SU-DHL-6 (cell line): ENCODE data around the gene TAS2R46.

Experiments used
- H2AFZ ChIP-seq: fragments of 200-600 bp; sonication (generic); 2 replicates; pipeline ENCODE4 v1.6.1; 2014; ENCODE audit warnings: low read depth, mild to moderate bottlenecking, moderate library complexity, mixed read lengths, antibody characterized with exemption, low read length; ENCODE audit not compliant: severe bottlenecking
- H3F3A ChIP-seq: fragments of 200-600 bp; shearing (Covaris generic); 2 replicates; pipeline ENCODE4 v1.6.0; 2016; ENCODE audit warnings: antibody characterized with exemption, mild to moderate bottlenecking; ENCODE audit not compliant: insufficient read depth
- H3K27ac ChIP-seq: fragments of 200-600 bp; sonication (generic); 2 replicates; pipeline ENCODE4 v1.5.1; 2016; ENCODE audit warnings: low read depth, mild to moderate bottlenecking, low read length, moderate library complexity, mixed read lengths
- H3K27me3 ChIP-seq: fragments of 200-600 bp; sonication (generic), shearing (Covaris generic); 2 replicates; pipeline ENCODE4 v1.6.0; 2014; ENCODE audit warnings: mild to moderate bottlenecking, low read length
- H3K36me3 ChIP-seq: fragments of 200-600 bp; sonication (generic); 2 replicates; pipeline ENCODE4 v1.6.1; 2014; ENCODE audit warnings: mild to moderate bottlenecking, low read length, mixed read lengths
- H3K4me2 ChIP-seq: fragments of 300-600, 200-600 bp; shearing (Covaris generic), sonication (generic); 2 replicates; pipeline ENCODE4 v1.6.0; 2014; ENCODE audit warnings: low read length, low read depth, mild to moderate bottlenecking; ENCODE audit not compliant: poor library complexity, severe bottlenecking
- H3K4me3 ChIP-seq: fragments of 200-600 bp; sonication (generic); 2 replicates; pipeline ENCODE4 v1.5.1; 2014; ENCODE audit warnings: antibody characterized with exemption, low read length, mild to moderate bottlenecking, mixed read lengths; ENCODE audit not compliant: insufficient read depth, poor library complexity, severe bottlenecking
- H3K79me2 ChIP-seq: fragments of 200-600 bp; sonication (generic); 2 replicates; pipeline ENCODE4 v1.6.1; 2014; ENCODE audit warnings: mild to moderate bottlenecking, low read length, moderate library complexity; ENCODE audit not compliant: insufficient read depth
- H3K9ac ChIP-seq: fragments of 200-600 bp; sonication (generic); 2 replicates; pipeline ENCODE4 v1.7.0; 2014; ENCODE audit warnings: mild to moderate bottlenecking, low read length
- H3K9me2 ChIP-seq: fragments of 200-600 bp; sonication (generic); replicated peaks from 2 replicates; pipeline ENCODE4 v1.6.1; 2014; ENCODE audit warnings: low read length; ENCODE audit not compliant: insufficient read depth
- H3K9me3 ChIP-seq: fragments of 200-600 bp; sonication (generic); 2 replicates; pipeline ENCODE4 v1.6.1; 2014; ENCODE audit warnings: low read length, mixed read lengths; ENCODE audit not compliant: insufficient read depth
- H4K20me1 ChIP-seq: fragments of 200-600 bp; sonication (generic); 2 replicates; pipeline ENCODE4 v1.6.1; 2014; ENCODE audit warnings: low read depth, mild to moderate bottlenecking, antibody characterized with exemption, low read length, moderate library complexity, mixed read lengths
- CTCF ChIP-seq: fragments of 200-600 bp; sonication (generic); IDR thresholded peaks from one replicate; pipeline ENCODE4 v1.5.1; 2017; ENCODE audit warnings: antibody characterized with exemption, mild to moderate bottlenecking, low read length, moderate library complexity; ENCODE audit not compliant: insufficient read depth, poor library complexity, severe bottlenecking
- EZH2phosphoT487 ChIP-seq: fragments of 200-600 bp; sonication (generic), shearing (Covaris generic); conservative IDR thresholded peaks from 2 replicates; pipeline ENCODE4 v1.6.1; 2018; ENCODE audit warnings: mild to moderate bottlenecking, antibody characterized with exemption, low read length, moderate library complexity, mixed read lengths

The TAS2R46 gene

DNA sequence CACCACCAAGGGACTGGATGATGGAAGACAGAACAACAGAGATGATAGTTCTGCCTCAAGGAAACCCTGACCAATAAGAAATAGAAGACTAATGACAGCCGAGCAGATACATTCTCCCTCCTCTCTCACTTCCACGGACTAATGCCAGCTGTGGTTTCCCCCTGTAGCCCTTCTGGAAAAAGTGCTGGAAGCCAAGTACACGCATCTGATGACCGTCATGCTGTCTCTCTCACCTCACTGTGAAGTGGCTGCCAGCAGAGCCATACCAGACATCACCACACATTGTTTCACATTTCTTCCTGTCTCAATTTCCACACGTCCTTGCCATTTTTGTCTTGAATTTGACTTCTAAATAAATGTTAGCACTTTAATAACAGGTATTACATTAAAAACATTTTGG lies 27.2 kb upstream of the TAS2R46 start:
- Histone ChIP-seq H2AFZ (no peak overlapping the region), H4K20me1 (no peaks in the 10 kb centered on the region), H3F3A (no peaks in the 10 kb centered on the region), H3K36me3 (no peaks in the 10 kb centered on the region), H3K27ac (no peak overlapping the region), H3K9me3 (no peaks in the 10 kb centered on the region), H3K27me3 (no peaks in the 10 kb centered on the region), H3K9ac (no peak overlapping the region), H3K79me2 (no peaks in the 10 kb centered on the region), H3K4me3 (no peak overlapping the region), H3K9me2 (no peaks in the 10 kb centered on the region), H3K4me2 (no peak overlapping the region)
- TF ChIP-seq CTCF (no peak), EZH2phosphoT487 (no peak)

- H4K20me1 ChIP-seq = no peaks in the 10 kb centered on the region
- no peaks in the 10 kb centered on the region for H3K9me2 ChIP-seq
- no peak overlapping the region for H3K9ac ChIP-seq
- H3K4me2 ChIP-seq = no peak overlapping the region
- no peaks in the 10 kb centered on the region for H3K27me3 ChIP-seq
- H3K36me3 ChIP-seq = no peaks in the 10 kb centered on the region
- no peaks in the 10 kb centered on the region for H3K79me2 ChIP-seq
- H3K9me3 ChIP-seq = no peaks in the 10 kb centered on the region
- H2AFZ ChIP-seq = no peak overlapping the region
- no peak overlapping the region for H3K4me3 ChIP-seq
- H3K27ac ChIP-seq = no peak overlapping the region
- no peak for TF ChIP-seq CTCF
- TF ChIP-seq EZH2phosphoT487 = no peak
- H3F3A ChIP-seq = no peaks in the 10 kb centered on the region
Observed at GRCh38 chr12:11085419-11085818, 23.3 kb upstream of the TAS2R46 start.

DNA sequence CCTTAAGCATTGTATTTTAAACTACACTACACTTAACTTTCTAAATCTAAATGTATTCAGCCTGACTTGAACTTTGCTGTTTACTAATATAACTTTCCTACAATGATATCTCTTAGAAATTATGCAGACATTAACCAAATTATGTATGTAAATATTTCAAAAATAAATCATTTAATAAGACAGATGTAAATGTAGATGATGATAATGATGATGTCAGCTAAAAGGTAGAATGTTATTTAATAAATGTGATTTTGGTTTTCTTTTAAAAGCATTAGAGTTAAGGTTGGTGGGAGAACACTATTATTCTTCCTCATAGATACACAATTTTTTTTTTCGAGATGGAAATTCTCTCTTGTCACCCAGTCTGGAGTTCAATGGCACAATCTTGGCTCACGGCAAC lies 19.9 kb upstream of the TAS2R46 start:
- no peak overlapping the region for H2AFZ ChIP-seq
- no peak overlapping the region for H3K4me2 ChIP-seq
- H3K9me3 ChIP-seq = no peaks in the 10 kb centered on the region
- no peaks in the 10 kb centered on the region for H3F3A ChIP-seq
- H3K9ac ChIP-seq = no peak overlapping the region
- no peaks in the 10 kb centered on the region for H3K27me3 ChIP-seq
- no peaks in the 10 kb centered on the region for H3K79me2 ChIP-seq
- no peaks in the 10 kb centered on the region for H3K9me2 ChIP-seq
- H3K27ac ChIP-seq = no peak overlapping the region
- no peaks in the 10 kb centered on the region for H4K20me1 ChIP-seq
- no peak overlapping the region for H3K4me3 ChIP-seq
- no peaks in the 10 kb centered on the region for H3K36me3 ChIP-seq
- no peak for TF ChIP-seq CTCF
- TF ChIP-seq EZH2phosphoT487 = no peak

GRCh38 chr12:11078246-11078645 lies 16.2 kb upstream of the TAS2R46 start:
- TF ChIP-seq CTCF (no peak), EZH2phosphoT487 (no peak)
- Histone ChIP-seq H3K9me2 (no peaks in the 10 kb centered on the region), H2AFZ (no peak overlapping the region), H3K4me3 (no peak overlapping the region), H3K36me3 (no peaks in the 10 kb centered on the region), H3K27ac (no peak overlapping the region), H4K20me1 (no peaks in the 10 kb centered on the region), H3K9ac (no peak overlapping the region), H3K9me3 (no peaks in the 10 kb centered on the region), H3F3A (no peaks in the 10 kb centered on the region), H3K79me2 (no peaks in the 10 kb centered on the region), H3K4me2 (no peak overlapping the region), H3K27me3 (no peaks in the 10 kb centered on the region)
